ENCODE measurements around the gene DTX4. TPM values are rescaled to one million over a fixed set of nuclear protein-coding genes. Genes with fewer than 3 reads are reported as not detected.

DTX4 gene
- total RNA-seq, 1 experiment from 2014 or later: 4.2 TPM

GRCh38 chr11:59186130-59186594 lies 14.2 kb downstream of the DTX4 start:
- H3K27me3 Mint-ChIP-seq (ENCODE audit: insufficient read depth, unreplicated experiment): no peaks in the 10 kb centered on the region
- no TSS peak for BruUV-seq (replicated peaks)
- TF ChIP-seq, protein P1, sequence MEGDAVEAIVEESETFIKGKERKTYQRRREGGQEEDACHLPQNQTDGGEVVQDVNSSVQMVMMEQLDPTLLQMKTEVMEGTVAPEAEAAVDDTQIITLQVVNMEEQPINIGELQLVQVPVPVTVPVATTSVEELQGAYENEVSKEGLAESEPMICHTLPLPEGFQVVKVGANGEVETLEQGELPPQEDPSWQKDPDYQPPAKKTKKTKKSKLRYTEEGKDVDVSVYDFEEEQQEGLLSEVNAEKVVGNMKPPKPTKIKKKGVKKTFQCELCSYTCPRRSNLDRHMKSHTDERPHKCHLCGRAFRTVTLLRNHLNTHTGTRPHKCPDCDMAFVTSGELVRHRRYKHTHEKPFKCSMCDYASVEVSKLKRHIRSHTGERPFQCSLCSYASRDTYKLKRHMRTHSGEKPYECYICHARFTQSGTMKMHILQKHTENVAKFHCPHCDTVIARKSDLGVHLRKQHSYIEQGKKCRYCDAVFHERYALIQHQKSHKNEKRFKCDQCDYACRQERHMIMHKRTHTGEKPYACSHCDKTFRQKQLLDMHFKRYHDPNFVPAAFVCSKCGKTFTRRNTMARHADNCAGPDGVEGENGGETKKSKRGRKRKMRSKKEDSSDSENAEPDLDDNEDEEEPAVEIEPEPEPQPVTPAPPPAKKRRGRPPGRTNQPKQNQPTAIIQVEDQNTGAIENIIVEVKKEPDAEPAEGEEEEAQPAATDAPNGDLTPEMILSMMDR (IDR thresholded peaks at IDR 0.05; ENCODE audit: unreplicated experiment): peak; percentile 61
- peaks cover 14% of the 10 kb centered on the region for H3K4me1 Mint-ChIP-seq (ENCODE audit: insufficient read depth, unreplicated experiment)
- no peak overlapping the region for H3K4me3 Mint-ChIP-seq (ENCODE audit: unreplicated experiment)
- ChIA-PET CTCF (interaction anchor here (0.5 to 27.3 kb wide), 15 partner anchors 8 to 1849 kb away, joined by 3 to 530 read pairs (median 4); partner anchors contain the start of gene DTX4), POLR2A (interaction anchor here (0.7 to 4.3 kb wide), 2 partner anchors 13 to 44 kb away, joined by 3 to 39 read pairs; partner anchors contain the start of genes DTX4 and FAM111A)
- intact Hi-C loops (cut with micrococcal nuclease): loop anchor here (2.0 kb wide), 1 partner anchor 15 kb away; no protein-coding TSS in a partner anchor
- H3K27ac Mint-ChIP-seq (ENCODE audit: low read depth, unreplicated experiment): no peak overlapping the region
- peaks cover 20% of the 10 kb centered on the region for H3K36me3 Mint-ChIP-seq (ENCODE audit: insufficient read depth, unreplicated experiment)
- H3K9me3 Mint-ChIP-seq (ENCODE audit: unreplicated experiment): no peaks in the 10 kb centered on the region
- DNase-seq (ENCODE audit: unreplicated experiment): peak; percentile 55

GRCh38 chr11:59187035-59187434 lies 15.1 kb downstream of the DTX4 start:
- Mint-ChIP-seq H3K4me3 (ENCODE audit: unreplicated experiment) (no peak overlapping the region), H3K36me3 (ENCODE audit: insufficient read depth, unreplicated experiment) (peaks cover 29% of the 10 kb centered on the region), H3K4me1 (ENCODE audit: insufficient read depth, unreplicated experiment) (peaks cover 14% of the 10 kb centered on the region), H3K27me3 (ENCODE audit: insufficient read depth, unreplicated experiment) (no peaks in the 10 kb centered on the region), H3K9me3 (ENCODE audit: unreplicated experiment) (no peaks in the 10 kb centered on the region), H3K27ac (ENCODE audit: low read depth, unreplicated experiment) (no peak overlapping the region)
- ChIA-PET POLR2A (interaction anchor here (0.5 to 4.3 kb wide), 3 partner anchors 14 to 879 kb away, joined by 3 to 39 read pairs (median 3); partner anchors contain the start of genes DTX4 and FAM111A), CTCF (interaction anchor here (0.6 to 27.3 kb wide), 9 partner anchors 9 to 85 kb away, joined by 3 to 530 read pairs (median 4); partner anchors contain the start of genes DTX4 and MPEG1)
- no peak for DNase-seq (ENCODE audit: unreplicated experiment)
- intact Hi-C loops (cut with micrococcal nuclease): loop anchor here (2.0 kb wide), 1 partner anchor 16 kb away; no protein-coding TSS in a partner anchor
- no TSS peak for BruUV-seq (replicated peaks)
- TF ChIP-seq, protein P1 (IDR thresholded peaks at IDR 0.05; ENCODE audit: unreplicated experiment): no peak

DNA sequence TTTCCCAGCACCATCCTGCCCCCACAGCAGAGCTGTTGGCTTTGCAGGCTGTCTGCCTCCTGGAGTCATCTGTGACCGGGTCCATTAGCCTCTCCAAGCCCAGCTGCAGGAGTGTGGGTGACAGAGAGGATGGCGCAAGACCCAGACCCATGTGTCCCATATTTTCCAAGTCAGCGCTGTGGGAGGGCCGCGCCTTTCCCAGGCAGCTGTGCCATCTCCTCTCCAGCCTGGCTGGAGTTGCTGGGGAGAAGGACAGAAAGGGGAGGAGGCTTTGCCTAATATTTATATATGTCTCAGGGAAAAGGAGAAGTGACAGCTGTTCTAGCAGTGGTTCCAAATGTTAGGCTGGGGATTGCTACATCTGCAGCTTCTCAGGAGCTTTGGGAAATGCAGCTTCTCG lies 15.7 kb downstream of the DTX4 start:
- H3K27ac Mint-ChIP-seq (ENCODE audit: low read depth, unreplicated experiment): no peak overlapping the region
- TF ChIP-seq, protein P1 (IDR thresholded peaks at IDR 0.05; ENCODE audit: unreplicated experiment): no peak
- no peak overlapping the region for H3K4me3 Mint-ChIP-seq (ENCODE audit: unreplicated experiment)
- BruUV-seq (replicated peaks): no TSS peak
- H3K27me3 Mint-ChIP-seq (ENCODE audit: insufficient read depth, unreplicated experiment): no peaks in the 10 kb centered on the region
- peak; percentile 46 for DNase-seq (ENCODE audit: unreplicated experiment)
- no peaks in the 10 kb centered on the region for H3K9me3 Mint-ChIP-seq (ENCODE audit: unreplicated experiment)
- intact Hi-C loops (cut with micrococcal nuclease): loop anchor here (2.0 kb wide), 1 partner anchor 17 kb away; no protein-coding TSS in a partner anchor
- H3K4me1 Mint-ChIP-seq (ENCODE audit: insufficient read depth, unreplicated experiment): peaks cover 14% of the 10 kb centered on the region
- H3K36me3 Mint-ChIP-seq (ENCODE audit: insufficient read depth, unreplicated experiment): peaks cover 31% of the 10 kb centered on the region
- ChIA-PET CTCF (interaction anchor here (0.6 to 27.3 kb wide), 9 partner anchors 8 to 324 kb away, joined by 3 to 530 read pairs (median 4); partner anchors contain the start of genes DTX4, MPEG1 and OR4D9), POLR2A (interaction anchor here (4.3 kb wide), 1 partner anchor 14 kb away, joined by 39 read pairs; the partner anchor contains the start of gene DTX4)

- POLR2A ChIA-PET: interaction anchor here (4.3 kb wide), 1 partner anchor 16 kb away, joined by 39 read pairs; the partner anchor contains the start of gene DTX4
- Mint-ChIP-seq H3K27ac (ENCODE audit: low read depth, unreplicated experiment) (no peak overlapping the region), H3K9me3 (ENCODE audit: unreplicated experiment) (no peaks in the 10 kb centered on the region), H3K27me3 (ENCODE audit: insufficient read depth, unreplicated experiment) (no peaks in the 10 kb centered on the region), H3K36me3 (ENCODE audit: insufficient read depth, unreplicated experiment) (peaks cover 37% of the 10 kb centered on the region), H3K4me3 (ENCODE audit: unreplicated experiment) (no peak overlapping the region), H3K4me1 (ENCODE audit: insufficient read depth, unreplicated experiment) (peaks cover 14% of the 10 kb centered on the region)
- intact Hi-C loops (cut with micrococcal nuclease): no loop called here
- DNase-seq (ENCODE audit: unreplicated experiment): no peak
- TF ChIP-seq, protein P1 (IDR thresholded peaks at IDR 0.05; ENCODE audit: unreplicated experiment): no peak
- CTCF ChIA-PET: interaction anchor here (1.2 to 27.3 kb wide), 4 partner anchors 8 to 44 kb away, joined by 4 to 530 read pairs (median 114); partner anchors contain the start of gene DTX4
- BruUV-seq (replicated peaks): no TSS peak
These were observed 17.0 kb downstream of the DTX4 start for GRCh38 chr11:59188954-59189353.
